Activated gamma-delta T cell treated with Interleukin-2 at 50 U/mL for 16 hours (primary cell): ENCODE measurements around the gene L3MBTL2.
"Not testable (repeated sequence)": the region's sequence is repeated elsewhere in the genome, so short reads cannot be mapped to it uniquely, and the experiment has no call there.

Experiments
- DNase-seq: peaks from one replicate; pipeline ENCODE4 v3.0.0-alpha.2; 2020

L3MBTL2 gene

GRCh38 chr22:41242396-41243117, 37.4 kb downstream of the L3MBTL2 start:
- no peak for DNase-seq

- DNase-seq: no peak
Measured at GRCh38 chr22:41243361-41243760, 38.2 kb downstream of the L3MBTL2 start.

- no peak for DNase-seq
Measured at GRCh38 chr22:41245917-41246499, 40.9 kb downstream of the L3MBTL2 start.

- no peak for DNase-seq
Measured at GRCh38 chr22:41247703-41248102, 42.6 kb downstream of the L3MBTL2 start.

- no peak for DNase-seq
Measured at GRCh38 chr22:41248314-41248713, 43.2 kb downstream of the L3MBTL2 start.

- DNase-seq: no peak
Measured at GRCh38 chr22:41248758-41249157, 43.6 kb downstream of the L3MBTL2 start.

- no peak for DNase-seq
Measured at GRCh38 chr22:41249442-41249841, 44.3 kb downstream of the L3MBTL2 start.

- no peak for DNase-seq
Measured at GRCh38 chr22:41250127-41250526, 45.0 kb downstream of the L3MBTL2 start.

GRCh38 chr22:41252365-41252764, 47.3 kb downstream of the L3MBTL2 start:
- DNase-seq: no peak

- DNase-seq: no peak
Measured at GRCh38 chr22:41254230-41254629, 49.1 kb downstream of the L3MBTL2 start.

- no peak for DNase-seq
Measured at GRCh38 chr22:41256254-41257253, 51.4 kb downstream of the L3MBTL2 start.

- DNase-seq: no peak
Measured at GRCh38 chr22:41257696-41258095, 52.6 kb downstream of the L3MBTL2 start.

GRCh38 chr22:41259756-41260155, 54.6 kb downstream of the L3MBTL2 start:
- DNase-seq: not testable (repeated sequence)

GRCh38 chr22:41260871-41261270, 55.8 kb downstream of the L3MBTL2 start:
- DNase-seq: no peak

GRCh38 chr22:41261541-41262249, 56.6 kb downstream of the L3MBTL2 start:
- no peak for DNase-seq

- no peak for DNase-seq
Measured at GRCh38 chr22:41262250-41262765, 57.2 kb downstream of the L3MBTL2 start.

- no peak for DNase-seq
Measured at GRCh38 chr22:41263704-41264103, 58.6 kb downstream of the L3MBTL2 start.

GRCh38 chr22:41264408-41264941, 59.4 kb downstream of the L3MBTL2 start:
- DNase-seq: no peak

GRCh38 chr22:41267958-41268357, 62.8 kb downstream of the L3MBTL2 start:
- no peak for DNase-seq

- no peak for DNase-seq
Measured at GRCh38 chr22:41271787-41272186, 66.7 kb downstream of the L3MBTL2 start.

- DNase-seq: no peak
Measured at GRCh38 chr22:41273128-41273527, 68.0 kb downstream of the L3MBTL2 start.

- no peak for DNase-seq
Measured at GRCh38 chr22:41274856-41275255, 69.7 kb downstream of the L3MBTL2 start.
